Duodenal mucosa (tissue), 2 donors: ENCODE measurements around the gene ZKSCAN2.

ENCODE experiments used
- H3K27ac ChIP-seq: one replicate; pipeline ENCODE4 v1.7.0; 2013; ENCODE audit warnings: low read depth, low read length
- H3K27me3 ChIP-seq, 2 donors: one replicate each; pipeline ENCODE4 v1.7.0; 2013; ENCODE audit warnings: low read length in 2 of 2, control low read depth in 1 of 2; ENCODE audit not compliant: insufficient read depth in 2 of 2, control insufficient read depth in 1 of 2
- H3K36me3 ChIP-seq, 2 donors: one replicate each; pipeline ENCODE4 v1.7.0; 2013; ENCODE audit warnings: low read length in 2 of 2, control low read depth in 1 of 2; ENCODE audit not compliant: insufficient read depth in 2 of 2, control insufficient read depth in 1 of 2
- H3K4me1 ChIP-seq, 2 donors: one replicate each; pipeline ENCODE4 v1.7.0; 2013; ENCODE audit warnings: low read length in 2 of 2, control low read depth in 1 of 2; ENCODE audit not compliant: insufficient read depth in 2 of 2, control insufficient read depth in 1 of 2
- H3K4me3 ChIP-seq, 2 donors: one replicate each; pipeline ENCODE4 v1.7.0; 2013; ENCODE audit warnings: low read length in 2 of 2, low read depth in 1 of 2
- H3K9ac ChIP-seq, 2 donors: one replicate each; pipeline ENCODE4 v1.7.0; 2013; ENCODE audit warnings: low read length in 2 of 2, low read depth in 1 of 2
- H3K9me3 ChIP-seq, 2 donors: one replicate each; pipeline ENCODE4 v1.7.0; 2013; ENCODE audit warnings: low read length in 2 of 2, control low read depth in 1 of 2; ENCODE audit not compliant: control insufficient read depth in 1 of 2

The ZKSCAN2 gene

GRCh38 chr16:25198021-25198420 lies 59.6 kb downstream of the ZKSCAN2 start:
- Histone ChIP-seq H3K9me3 (no peaks in the 10 kb centered on the region), H3K27ac (no peak overlapping the region), H3K4me1 (no peaks in the 10 kb centered on the region), H3K9ac (no peak overlapping the region), H3K27me3 (no peaks in the 10 kb centered on the region), H3K36me3 (no peaks in the 10 kb centered on the region), H3K4me3 (no peak overlapping the region)

DNA sequence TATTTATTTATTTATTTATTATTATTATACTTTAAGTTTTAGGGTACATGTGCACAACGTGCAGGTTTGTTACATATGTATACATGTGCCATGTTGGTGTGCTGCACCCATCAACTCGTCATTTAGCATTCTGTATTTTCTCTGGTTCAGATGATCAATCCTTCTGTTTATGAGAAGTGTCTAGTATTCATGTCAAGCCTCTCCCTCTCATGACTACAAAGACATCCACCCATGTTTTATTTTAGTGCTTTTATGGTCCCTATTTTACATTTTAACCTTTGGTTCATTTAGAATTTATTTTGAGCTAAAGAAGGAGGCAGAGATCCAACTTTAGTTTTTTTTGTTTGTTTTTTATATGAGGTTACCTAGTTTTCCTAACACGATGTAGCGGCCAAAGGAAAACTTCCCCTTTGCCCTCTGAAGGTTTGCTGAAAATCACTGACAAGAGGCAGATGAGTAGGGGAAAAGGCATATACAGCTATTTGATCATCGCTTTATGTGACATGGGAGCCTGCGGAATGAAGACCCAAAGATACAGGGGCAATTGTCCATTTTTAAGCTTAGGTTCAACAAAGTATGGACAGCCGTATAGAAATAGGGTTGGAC lies 63.3 kb downstream of the ZKSCAN2 start:
- no peak overlapping the region for H3K9ac ChIP-seq
- H3K4me1 ChIP-seq, result no peaks in the 10 kb centered on the region
- H3K4me3 ChIP-seq, result no peak overlapping the region
- H3K27me3 ChIP-seq, result no peaks in the 10 kb centered on the region
- no peaks in the 10 kb centered on the region for H3K36me3 ChIP-seq
- no peak overlapping the region for H3K27ac ChIP-seq
- no peaks in the 10 kb centered on the region for H3K9me3 ChIP-seq

- Histone ChIP-seq H3K27me3 (no peaks in the 10 kb centered on the region), H3K4me3 (no peak overlapping the region), H3K9ac (no peak overlapping the region), H3K27ac (no peak overlapping the region), H3K36me3 (no peaks in the 10 kb centered on the region), H3K4me1 (no peaks in the 10 kb centered on the region), H3K9me3 (no peaks in the 10 kb centered on the region)
Observed at GRCh38 chr16:25192096-25192495, 65.5 kb downstream of the ZKSCAN2 start.

GRCh38 chr16:25189305-25189704 lies 68.3 kb downstream of the ZKSCAN2 start:
- Histone ChIP-seq H3K27me3 (no peaks in the 10 kb centered on the region), H3K9me3 (no peaks in the 10 kb centered on the region), H3K27ac (no peak overlapping the region), H3K9ac (no peak overlapping the region), H3K4me3 (no peak overlapping the region), H3K4me1 (no peaks in the 10 kb centered on the region), H3K36me3 (no peaks in the 10 kb centered on the region)

DNA sequence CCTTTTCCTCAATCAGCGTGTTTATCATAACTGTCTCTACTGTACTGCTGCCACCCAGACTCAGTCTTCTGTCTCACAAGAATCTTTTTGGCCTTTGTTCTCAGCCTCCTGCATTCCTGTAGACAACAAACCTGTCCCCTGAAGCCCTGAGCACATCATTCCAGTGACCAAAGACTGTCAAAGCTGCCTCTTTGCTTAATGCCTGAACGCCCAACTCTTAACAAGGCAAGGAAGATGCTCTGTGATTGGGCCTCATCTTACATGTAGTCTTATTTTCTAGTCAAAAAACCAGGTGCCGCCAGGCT lies 70.2 kb downstream of the ZKSCAN2 start:
- H3K4me3 ChIP-seq, result no peak overlapping the region
- H3K27me3 ChIP-seq, result no peaks in the 10 kb centered on the region
- no peak overlapping the region for H3K9ac ChIP-seq
- H3K36me3 ChIP-seq, result no peaks in the 10 kb centered on the region
- no peak overlapping the region for H3K27ac ChIP-seq
- H3K9me3 ChIP-seq, result no peaks in the 10 kb centered on the region
- no peaks in the 10 kb centered on the region for H3K4me1 ChIP-seq
